Neuronal stem cell (in vitro differentiated cells): ENCODE results near the gene KRTAP12-1.

Experiments
- DNase-seq: peaks from one replicate; pipeline ENCODE4 v3.0.0-alpha.2; 2013; ENCODE audit warnings: low spot score
- H2AFZ ChIP-seq: one replicate; pipeline ENCODE4 v1.6.1; 2013; ENCODE audit warnings: mild to moderate bottlenecking, low read length, inconsistent platforms
- H2AK5ac ChIP-seq: 2 replicates; pipeline ENCODE4 v1.6.1; 2013; ENCODE audit warnings: low read depth, mild to moderate bottlenecking, inconsistent platforms, low read length, moderate library complexity, mixed read lengths
- H2BK120ac ChIP-seq: 2 replicates; pipeline ENCODE4 v1.6.1; 2013; ENCODE audit warnings: low read depth, mild to moderate bottlenecking, inconsistent platforms, low read length, moderate library complexity, mixed read lengths
- H2BK12ac ChIP-seq: one replicate; pipeline ENCODE4 v1.6.1; 2013; ENCODE audit warnings: low read length, inconsistent platforms
- H2BK15ac ChIP-seq: 2 replicates; pipeline ENCODE4 v1.6.1; 2013; ENCODE audit warnings: mild to moderate bottlenecking, low read length, inconsistent platforms, mixed read lengths
- H2BK5ac ChIP-seq: one replicate; pipeline ENCODE4 v1.6.1; 2013; ENCODE audit warnings: inconsistent platforms, mild to moderate bottlenecking, low read length, moderate library complexity
- H3K14ac ChIP-seq: one replicate; pipeline ENCODE4 v1.6.1; 2013; ENCODE audit warnings: low read length, inconsistent platforms
- H3K18ac ChIP-seq: 2 replicates; pipeline ENCODE4 v1.6.1; 2013; ENCODE audit warnings: low read length, inconsistent platforms
- H3K23ac ChIP-seq: 2 replicates; pipeline ENCODE4 v1.6.1; 2013; ENCODE audit warnings: low read depth, mild to moderate bottlenecking, mixed read lengths, low read length, inconsistent platforms; ENCODE audit not compliant: poor library complexity
- H3K27ac ChIP-seq: replicated peaks from 3 replicates; pipeline ENCODE4 v1.5.1; 2013; ENCODE audit warnings: low read length, inconsistent platforms
- H3K27me3 ChIP-seq, 3 experiments: 2 replicates each; pipeline ENCODE4 v1.6.1; 2013; ENCODE audit warnings: low read length in 3 of 3, mild to moderate bottlenecking in 2 of 3, inconsistent platforms in 1 of 3, low read depth in 1 of 3, mixed read lengths in 1 of 3, moderate library complexity in 1 of 3; ENCODE audit not compliant: control insufficient read depth in 3 of 3, insufficient read depth in 3 of 3
- H3K36me3 ChIP-seq, 2 donors: replicated peaks in 1 of 2; 2 replicates each; pipeline ENCODE4 v1.6.1; 2013; ENCODE audit warnings: low read length in 2 of 2; ENCODE audit not compliant: control insufficient read depth in 2 of 2, insufficient read depth in 2 of 2
- H3K4ac ChIP-seq: 2 replicates; pipeline ENCODE4 v1.6.1; 2013; ENCODE audit warnings: inconsistent platforms, mild to moderate bottlenecking, low read length, moderate library complexity
- H3K4me1 ChIP-seq, 2 donors: 1 replicate in 1 of 2; 2 replicates in 1 of 2; pipeline ENCODE4 v1.6.1; 2013; ENCODE audit warnings: low read length in 2 of 2, low read depth in 1 of 2; ENCODE audit not compliant: control insufficient read depth in 2 of 2, insufficient read depth in 1 of 2
- H3K4me2 ChIP-seq: one replicate; pipeline ENCODE4 v1.6.1; 2013; ENCODE audit warnings: mild to moderate bottlenecking, low read length, inconsistent platforms; ENCODE audit not compliant: insufficient read depth, poor library complexity, severe bottlenecking
- H3K4me3 ChIP-seq, 2 donors: 2 replicates each; pipeline ENCODE4 v1.5.1; 2013; ENCODE audit warnings: low read length in 2 of 2, mild to moderate bottlenecking in 2 of 2, inconsistent platforms in 1 of 2, moderate library complexity in 1 of 2
- H3K79me1 ChIP-seq: one replicate; pipeline ENCODE4 v1.6.1; 2013; ENCODE audit warnings: low read depth, mild to moderate bottlenecking, inconsistent platforms, low read length, moderate library complexity
- H3K9ac ChIP-seq: one replicate; pipeline ENCODE4 v1.6.1; 2013; ENCODE audit warnings: mild to moderate bottlenecking, low read depth, low read length, inconsistent platforms; ENCODE audit not compliant: poor library complexity
- H3K9me3 ChIP-seq, 2 donors: replicated peaks in 1 of 2; 2 replicates each; pipeline versions ENCODE3 to v1.6.1; 2013; ENCODE audit warnings: low read length in 2 of 2, mild to moderate bottlenecking in 2 of 2, inconsistent platforms in 1 of 2, low read depth in 1 of 2, mixed read lengths in 1 of 2, moderate library complexity in 1 of 2; ENCODE audit not compliant: control insufficient read depth in 2 of 2, insufficient read depth in 1 of 2
- H4K8ac ChIP-seq: one replicate; pipeline ENCODE4 v1.6.1; 2013; ENCODE audit warnings: low read depth, mild to moderate bottlenecking, inconsistent platforms, low read length, moderate library complexity
- H4K91ac ChIP-seq: one replicate; pipeline ENCODE4 v1.6.1; 2013; ENCODE audit warnings: low read length, low read depth, mild to moderate bottlenecking, inconsistent platforms; ENCODE audit not compliant: poor library complexity
- WGBS, 2 donors: extraction: QIAGEN DNeasy Blood & Tissue Kit; methylation state at CpG; one replicate each; pipeline ENCODE4 v1.1.7; 2013; ENCODE audit warnings: missing lambda C conversion rate in 2 of 2, mixed read lengths in 1 of 2; ENCODE audit not compliant: insufficient read length in 2 of 2, insufficient replicate concordance in 1 of 2; ENCODE audit errors: extremely low coverage in 2 of 2; 5-methylcytosine and 5-hydroxymethylcytosine counted together

KRTAP12-1 gene

DNA sequence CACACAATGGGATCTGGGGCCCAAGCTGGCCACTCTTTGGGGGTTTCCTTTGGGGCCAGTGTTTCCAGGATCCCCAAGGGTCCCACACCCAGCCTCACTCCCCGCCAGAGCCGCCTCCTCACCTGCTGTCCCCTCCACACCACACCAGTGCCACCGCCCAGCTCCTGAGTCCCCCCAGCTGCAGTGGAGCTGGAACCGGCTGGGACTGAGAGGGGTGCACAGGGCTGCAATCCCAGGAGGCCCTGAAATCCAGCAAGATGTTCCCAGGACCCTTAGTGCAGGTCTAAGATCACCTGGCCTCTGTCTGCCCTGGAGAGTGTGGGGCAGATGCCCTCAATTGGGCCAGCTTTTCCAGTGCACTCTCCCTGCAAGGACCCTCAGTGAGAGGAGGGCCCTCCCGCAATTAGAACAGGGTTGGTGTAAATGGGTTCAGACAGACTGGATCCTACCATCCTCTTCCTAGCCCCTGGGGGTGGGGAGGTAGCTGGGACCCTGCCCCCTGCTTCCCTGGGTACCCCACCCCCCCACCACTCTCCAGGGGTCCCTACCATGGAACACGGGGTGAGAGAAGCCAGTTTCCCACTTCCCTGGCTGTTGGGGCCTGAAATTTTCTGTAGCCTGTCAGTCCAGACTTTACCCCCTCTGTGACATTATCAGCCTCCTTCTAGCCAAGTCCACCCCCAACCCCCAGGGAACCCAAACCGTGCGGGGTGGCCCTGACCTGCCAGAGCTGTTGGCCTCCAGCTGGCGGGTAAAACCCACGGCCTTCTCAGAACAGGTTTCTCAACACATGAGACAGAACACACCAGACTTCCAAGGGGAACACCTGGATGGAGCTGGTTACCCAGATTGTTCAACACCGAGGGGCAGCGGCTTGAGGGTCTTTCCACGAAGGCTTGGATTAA lies 22.0 kb upstream of the KRTAP12-1 start:
- Histone ChIP-seq H3K27ac (no peak overlapping the region), H3K79me1 (peaks cover 3% of the 10 kb centered on the region), H4K91ac (no peak overlapping the region), H3K9me3 (peaks cover 0 to 6% of the 10 kb centered on the region in 2 donors), H3K4ac (no peak overlapping the region), H2BK12ac (no peak overlapping the region), H3K27me3 (peaks cover 28 to 85% (median 45%) of the 10 kb centered on the region in 3 experiments), H4K8ac (no peak overlapping the region), H3K4me3 (no peak overlapping the region), H3K14ac (no peak overlapping the region), H2BK5ac (peak overlapping the region; percentile 5), H2BK15ac (no peak overlapping the region), H2AFZ (no peak overlapping the region), H3K4me2 (no peak overlapping the region), H3K9ac (no peak overlapping the region), H2BK120ac (peak overlapping the region; percentile 91), H3K4me1 (peaks cover 15 to 21% of the 10 kb centered on the region in 2 donors), H2AK5ac (peak overlapping the region; percentile 8), H3K36me3 (no peaks in the 10 kb centered on the region), H3K18ac (peak overlapping the region; percentile 13), H3K23ac (peak overlapping the region; percentile 65)
- no CpG with 5 or more reads among the region's 13 CpGs for WGBS, 2 donors
- no peak for DNase-seq

DNA sequence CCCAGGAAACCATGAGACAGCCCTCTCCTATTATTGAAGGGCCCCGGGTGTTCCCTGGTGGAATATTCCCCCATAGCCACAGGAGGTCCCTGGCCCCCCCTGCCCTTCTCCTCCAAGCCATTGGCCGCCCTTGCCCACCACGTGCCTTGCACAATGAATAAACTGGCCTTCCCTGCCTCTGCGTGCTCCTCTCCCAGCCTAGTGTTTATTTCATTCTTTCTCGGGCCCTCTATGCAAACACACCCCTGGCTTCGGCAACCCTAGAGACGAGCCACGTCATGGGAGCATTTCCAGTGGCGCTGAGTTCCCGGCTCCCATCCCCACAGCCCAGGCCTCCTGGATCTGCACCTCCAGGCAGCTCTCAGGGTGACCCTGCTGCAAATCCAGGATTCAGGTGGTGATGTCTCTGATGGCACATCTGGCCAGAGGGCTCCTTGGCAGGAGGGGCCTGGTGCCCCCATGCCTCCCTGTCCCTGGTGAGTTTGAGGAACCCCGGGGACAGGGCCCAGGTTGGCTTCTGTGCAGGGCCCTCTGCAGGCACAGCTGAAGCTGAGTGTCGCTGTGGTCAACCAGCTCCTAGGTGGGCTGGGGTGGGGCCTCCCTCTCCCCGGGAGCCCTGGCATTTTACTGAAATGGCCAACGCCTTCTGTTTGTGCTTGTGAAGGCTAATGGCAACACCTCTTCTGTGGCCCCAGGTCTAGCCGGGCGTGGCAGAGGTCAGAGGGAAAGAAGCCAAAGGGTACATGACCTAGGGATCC lies 21.2 kb upstream of the KRTAP12-1 start:
- H3K4ac ChIP-seq: no peak overlapping the region
- no peak overlapping the region for H2BK12ac ChIP-seq
- H2AK5ac ChIP-seq: peak overlapping the region; percentile 94
- H3K27ac ChIP-seq: no peak overlapping the region
- peaks cover 3% of the 10 kb centered on the region for H3K79me1 ChIP-seq
- H2AFZ ChIP-seq: no peak overlapping the region
- H3K27me3 ChIP-seq: peaks cover 20 to 81% (median 36%) of the 10 kb centered on the region in 3 experiments
- H3K4me3 ChIP-seq: no peak overlapping the region
- no peaks in the 10 kb centered on the region for H3K36me3 ChIP-seq
- H4K91ac ChIP-seq: no peak overlapping the region
- no CpG with 5 or more reads among the region's 16 CpGs for WGBS, 2 donors
- peak overlapping the region; percentile 84 for H3K14ac ChIP-seq
- no peak overlapping the region for H3K4me2 ChIP-seq
- H3K4me1 ChIP-seq: peaks cover 12 to 17% of the 10 kb centered on the region in 2 donors
- no peak for DNase-seq
- H2BK5ac ChIP-seq: peak overlapping the region; percentile 5
- H4K8ac ChIP-seq: no peak overlapping the region
- peak overlapping the region; percentile 97 for H2BK15ac ChIP-seq
- peak overlapping the region; percentile 91 for H2BK120ac ChIP-seq
- H3K9me3 ChIP-seq: peaks cover 0 to 6% of the 10 kb centered on the region in 2 donors
- H3K23ac ChIP-seq: peak overlapping the region; percentile 65
- peak overlapping the region; percentile 89 for H3K18ac ChIP-seq
- no peak overlapping the region for H3K9ac ChIP-seq

DNA sequence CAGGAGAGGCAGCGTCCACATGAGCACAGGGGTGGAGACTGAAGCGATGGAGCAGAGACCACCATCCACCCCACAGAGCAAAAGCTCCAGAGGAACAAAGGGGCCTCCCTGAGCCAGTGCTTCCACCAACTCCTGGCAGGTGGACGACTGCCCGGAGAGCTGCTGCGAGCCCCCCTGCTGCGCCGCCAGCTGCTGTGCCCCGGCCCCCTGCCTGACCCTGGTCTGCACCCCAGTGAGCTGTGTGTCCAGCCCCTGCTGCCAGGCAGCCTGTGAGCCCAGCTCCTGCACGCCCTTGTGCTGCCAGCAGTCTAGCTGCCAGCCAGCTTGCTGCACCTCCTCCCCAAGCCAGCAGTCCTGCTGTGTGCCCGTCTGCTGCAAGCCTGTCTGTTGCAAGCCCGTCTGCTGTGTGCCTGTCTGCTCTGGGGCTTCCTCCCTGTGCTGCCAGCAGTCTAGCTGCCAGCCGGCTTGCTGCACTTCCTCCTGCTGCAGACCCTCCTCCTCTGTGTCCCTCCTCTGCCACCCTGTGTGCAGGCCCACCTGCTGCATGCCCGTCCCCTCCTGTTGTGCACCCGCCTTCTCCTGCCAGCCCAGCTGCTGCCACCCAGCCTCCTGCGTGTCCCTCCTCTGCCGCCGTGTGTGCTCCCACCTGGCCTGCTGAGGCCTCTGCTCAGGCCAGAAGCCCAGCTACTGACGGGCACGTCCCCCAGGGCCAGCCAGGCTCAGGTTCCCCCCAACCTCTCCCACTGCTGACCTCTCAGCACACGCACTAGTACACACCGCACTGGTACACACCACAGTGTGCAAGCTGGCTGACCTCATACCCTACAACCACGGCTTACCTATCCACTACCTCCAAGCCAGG lies 20.4 kb upstream of the KRTAP12-1 start:
- H3K18ac ChIP-seq: peak overlapping the region; percentile 89
- H2AFZ ChIP-seq: no peak overlapping the region
- no CpG with 5 or more reads among the region's 22 CpGs for WGBS, 2 donors
- no peak overlapping the region for H3K27ac ChIP-seq
- H2AK5ac ChIP-seq: peak overlapping the region; percentile 94
- no peak for DNase-seq
- peak overlapping the region; percentile 99 for H2BK12ac ChIP-seq
- H2BK15ac ChIP-seq: peak overlapping the region; percentile 97
- peaks cover 0 to 6% of the 10 kb centered on the region in 2 donors for H3K9me3 ChIP-seq
- peak overlapping the region; percentile 72 for H3K9ac ChIP-seq
- H4K91ac ChIP-seq: no peak overlapping the region
- no peak overlapping the region for H3K4me2 ChIP-seq
- H2BK5ac ChIP-seq: peak overlapping the region; percentile 39
- peaks cover 15 to 75% (median 28%) of the 10 kb centered on the region in 3 experiments for H3K27me3 ChIP-seq
- peaks cover 3% of the 10 kb centered on the region for H3K79me1 ChIP-seq
- peak overlapping the region; percentile 93 for H3K23ac ChIP-seq
- no peak overlapping the region for H3K4me3 ChIP-seq
- peak overlapping the region; percentile 84 for H3K14ac ChIP-seq
- no peak overlapping the region for H2BK120ac ChIP-seq
- H3K4ac ChIP-seq: peak overlapping the region; percentile 89
- peaks cover 11 to 18% of the 10 kb centered on the region in 2 donors for H3K4me1 ChIP-seq
- H4K8ac ChIP-seq: peak overlapping the region; percentile 65
- no peaks in the 10 kb centered on the region for H3K36me3 ChIP-seq
